Hepatic stellate cell (primary cell): ENCODE results near the gene CARNS1.
"Not testable (repeated sequence)": the region's sequence is repeated elsewhere in the genome, so short reads cannot be mapped to it uniquely, and the experiment has no call there.

ENCODE experiments used
- DNase-seq: peaks from one replicate; pipeline ENCODE4 v3.0.0; 2011; ENCODE audit warnings: low spot score

CARNS1 gene

GRCh38 chr11:67409781-67410368 lies 5.6 kb upstream of the CARNS1 start:
- no peak for DNase-seq

- DNase-seq, result no peak
Observed at GRCh38 chr11:67410369-67410831, 5.1 kb upstream of the CARNS1 start.

DNA sequence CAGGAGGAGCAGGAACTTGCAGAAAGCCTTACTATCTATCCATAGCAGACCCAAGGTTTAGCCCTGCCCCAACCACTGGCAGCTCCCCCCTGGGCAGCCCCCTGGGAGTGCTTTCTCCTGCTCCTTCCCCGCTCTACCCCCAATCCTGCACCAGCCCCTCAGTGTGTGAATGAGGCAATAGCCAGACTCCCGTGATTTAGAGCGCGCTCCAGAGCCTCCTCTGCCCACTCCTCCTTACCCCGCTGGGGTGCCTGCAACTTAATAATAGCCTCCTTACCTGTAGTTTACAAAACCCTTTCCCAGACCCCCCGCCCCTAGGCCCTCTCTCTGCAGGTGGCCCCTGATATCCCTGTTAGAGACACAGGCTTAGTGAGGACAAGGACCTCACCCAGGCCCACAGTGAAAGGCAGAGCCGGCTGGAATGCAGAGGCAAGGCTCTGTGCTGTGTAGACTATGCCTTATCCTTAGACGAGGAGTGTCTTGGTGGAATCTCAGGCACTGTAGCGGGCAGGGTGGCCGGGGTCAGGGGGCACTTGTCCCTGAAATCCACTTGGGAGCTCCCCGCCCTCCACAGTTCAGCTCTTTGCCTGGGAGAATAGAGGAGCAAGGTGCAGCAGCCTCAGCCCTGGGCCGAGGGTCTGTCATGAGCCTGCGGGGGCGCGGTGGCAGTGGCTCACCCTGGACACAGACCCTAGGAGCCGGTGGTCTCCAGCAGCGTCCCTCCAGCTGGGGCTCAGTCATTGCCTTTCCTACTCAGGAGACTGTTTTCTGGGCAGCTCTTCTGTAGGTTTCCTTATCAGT lies 4.3 kb upstream of the CARNS1 start:
- DNase-seq, result no peak

- no peak for DNase-seq
Observed at GRCh38 chr11:67411785-67412152, 3.7 kb upstream of the CARNS1 start.

DNA sequence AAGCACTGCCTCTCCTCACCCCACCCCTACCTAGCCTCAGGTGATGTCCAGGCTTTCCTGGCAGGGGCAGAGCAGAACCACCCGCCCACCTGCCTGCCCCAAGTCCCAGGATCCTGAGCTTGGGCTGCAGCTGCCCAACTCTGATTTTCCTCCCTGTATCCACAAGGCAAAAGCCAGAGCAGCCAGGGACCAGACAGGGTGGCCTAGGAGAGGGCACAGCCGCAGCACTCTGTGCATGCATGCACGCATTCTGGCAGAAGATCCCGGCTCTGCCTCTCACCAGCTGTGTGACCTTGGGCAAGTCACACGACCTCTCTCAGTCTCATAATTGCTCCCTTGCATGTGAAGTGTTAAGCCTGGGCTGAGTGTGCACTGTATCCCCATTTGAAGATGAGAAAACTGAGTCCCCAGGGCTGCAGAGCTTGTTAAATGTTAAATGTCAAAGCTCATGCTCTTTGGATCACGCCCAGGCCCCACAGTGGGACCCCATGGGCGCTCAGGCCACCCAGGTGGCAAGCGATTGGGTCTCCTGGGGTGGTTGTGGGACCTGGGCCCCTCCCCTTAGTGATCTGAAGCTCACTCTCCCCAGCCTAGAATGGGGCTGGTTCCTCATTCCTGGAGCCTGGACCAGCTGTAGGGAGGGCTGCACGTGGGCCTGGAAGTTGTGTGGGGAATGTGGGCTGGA lies 2.8 kb upstream of the CARNS1 start:
- DNase-seq, result no peak

- DNase-seq, result no peak
Observed at GRCh38 chr11:67413266-67413849, 2.1 kb upstream of the CARNS1 start.

DNA sequence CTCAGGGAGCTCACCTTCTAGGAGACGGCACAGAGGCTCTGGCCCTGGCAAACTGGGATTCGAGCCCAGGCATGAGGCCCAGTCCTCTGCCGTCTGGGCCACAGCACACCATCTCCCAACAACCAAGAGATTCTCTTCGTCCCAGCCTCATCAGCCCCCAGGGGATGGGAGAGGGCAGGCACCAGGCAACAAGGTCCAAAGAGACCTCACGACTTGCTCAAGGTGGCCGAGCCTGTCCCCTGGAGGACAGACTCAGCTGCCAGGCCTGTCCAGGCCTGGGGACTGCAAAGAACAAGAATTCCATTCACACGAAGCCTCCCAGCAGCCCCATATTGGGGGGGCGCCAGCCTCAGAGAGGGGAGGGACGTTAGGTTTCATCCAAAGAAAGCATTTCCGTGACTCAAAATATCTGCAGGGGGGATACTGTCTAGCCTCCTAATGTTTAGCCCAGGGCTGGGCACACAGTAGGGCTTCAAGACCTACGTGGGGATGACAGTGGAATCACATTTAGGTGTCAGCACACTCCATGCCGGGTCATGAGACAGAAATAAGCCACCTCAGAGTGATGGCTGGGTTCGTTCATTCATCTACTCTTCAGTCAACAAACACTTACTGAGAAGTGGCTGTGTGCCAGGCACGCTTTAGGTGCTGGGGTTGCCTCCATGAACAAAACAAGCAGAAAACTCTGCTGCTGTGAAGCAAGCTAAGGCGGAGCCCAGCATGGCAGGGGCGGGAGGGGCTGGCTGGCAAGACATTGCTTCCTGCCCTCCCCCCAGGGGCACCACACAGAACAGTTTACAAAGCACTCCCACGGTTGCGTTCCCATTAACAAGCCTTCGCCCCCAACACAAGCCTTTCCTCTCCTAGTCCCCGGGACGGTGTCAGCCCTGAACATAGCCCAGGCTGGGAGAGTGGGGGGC lies 1.2 kb downstream of the CARNS1 start:
- no peak for DNase-seq

DNA sequence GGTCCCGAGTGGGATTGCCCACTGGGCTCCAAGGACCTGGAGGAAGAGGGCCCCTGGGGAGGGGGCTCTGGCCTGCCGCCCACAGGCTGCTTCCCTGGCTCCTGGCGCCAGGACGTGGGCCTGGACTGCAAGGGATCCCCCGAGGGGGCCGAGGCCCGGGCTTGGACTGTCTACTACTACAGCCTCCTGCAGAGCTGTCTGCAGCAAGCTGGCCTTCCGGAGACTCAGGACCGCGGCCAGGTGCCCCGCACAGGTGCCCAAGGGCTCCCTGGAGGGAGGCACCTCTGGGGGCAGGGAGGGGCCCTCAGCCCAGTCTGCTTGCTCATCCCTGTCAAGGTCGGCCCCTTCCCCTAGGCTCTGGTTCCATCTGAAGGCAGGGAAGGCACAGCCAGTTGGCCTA lies 1.9 kb downstream of the CARNS1 start:
- DNase-seq, result no peak

GRCh38 chr11:67418476-67419281 lies 3.2 kb downstream of the CARNS1 start:
- no peak for DNase-seq

DNA sequence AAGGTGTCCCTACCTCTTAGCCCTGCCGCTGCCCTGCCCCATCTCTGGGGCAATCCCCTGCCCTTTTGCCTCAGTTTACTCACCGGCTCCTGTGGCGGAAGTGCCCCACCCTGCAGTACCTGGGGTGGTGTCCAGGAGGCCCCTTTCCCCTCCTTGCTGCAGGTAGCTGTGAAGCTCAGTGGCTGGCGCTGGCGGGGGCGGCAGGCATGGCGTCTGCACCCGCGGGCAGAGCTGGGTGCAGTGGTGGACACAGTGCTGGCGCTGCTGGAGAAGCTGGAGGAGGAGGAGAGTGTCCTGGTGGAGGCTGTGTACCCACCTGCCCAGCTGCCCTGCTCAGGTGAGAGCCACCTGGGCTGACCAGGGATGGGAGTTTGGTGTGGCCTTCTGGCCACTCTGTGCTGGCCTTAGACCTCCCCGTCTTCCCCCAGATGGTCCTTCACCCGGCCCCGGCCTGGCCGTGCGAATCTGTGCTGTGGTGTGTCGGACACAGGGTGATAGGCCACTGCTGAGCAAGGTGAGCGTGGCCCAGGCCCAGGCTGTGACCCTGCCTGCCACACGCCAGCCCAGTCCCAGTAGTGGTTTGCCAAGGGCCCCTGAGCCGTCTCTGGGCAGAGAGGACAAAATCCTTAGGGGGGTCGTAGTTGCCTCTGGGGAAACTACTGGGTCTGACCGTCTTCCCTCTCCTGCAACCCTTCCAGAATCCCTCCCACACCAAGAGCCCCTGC lies 4.0 kb downstream of the CARNS1 start:
- no peak for DNase-seq

DNA sequence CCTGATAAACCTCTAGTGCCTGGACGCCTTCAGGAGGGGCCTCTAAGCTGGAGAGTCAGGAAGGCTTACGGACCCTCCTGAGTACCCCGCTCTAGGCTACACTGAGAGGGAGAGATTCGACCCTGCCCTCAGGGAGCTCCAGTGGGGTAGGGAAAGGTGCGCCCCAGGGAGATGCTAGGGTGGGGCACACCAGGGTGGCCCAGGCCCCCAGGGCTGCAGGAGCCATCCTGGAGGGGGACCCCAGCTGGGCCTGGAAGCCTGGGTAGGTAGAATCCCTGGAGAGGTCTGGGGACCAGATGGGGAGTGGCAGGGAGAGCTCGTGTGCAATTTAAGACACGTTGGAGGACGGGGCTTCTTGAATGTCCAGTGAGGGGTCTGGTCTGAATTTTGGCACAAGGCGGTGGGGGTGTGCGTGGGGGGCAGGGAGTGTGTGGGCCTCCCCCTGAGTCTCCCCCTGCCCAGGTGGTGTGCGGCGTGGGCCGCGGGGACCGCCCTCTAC lies 4.7 kb downstream of the CARNS1 start:
- no peak for DNase-seq

- peak; percentile 99 for DNase-seq
Observed at GRCh38 chr11:67420646-67421429, 5.4 kb downstream of the CARNS1 start.

DNA sequence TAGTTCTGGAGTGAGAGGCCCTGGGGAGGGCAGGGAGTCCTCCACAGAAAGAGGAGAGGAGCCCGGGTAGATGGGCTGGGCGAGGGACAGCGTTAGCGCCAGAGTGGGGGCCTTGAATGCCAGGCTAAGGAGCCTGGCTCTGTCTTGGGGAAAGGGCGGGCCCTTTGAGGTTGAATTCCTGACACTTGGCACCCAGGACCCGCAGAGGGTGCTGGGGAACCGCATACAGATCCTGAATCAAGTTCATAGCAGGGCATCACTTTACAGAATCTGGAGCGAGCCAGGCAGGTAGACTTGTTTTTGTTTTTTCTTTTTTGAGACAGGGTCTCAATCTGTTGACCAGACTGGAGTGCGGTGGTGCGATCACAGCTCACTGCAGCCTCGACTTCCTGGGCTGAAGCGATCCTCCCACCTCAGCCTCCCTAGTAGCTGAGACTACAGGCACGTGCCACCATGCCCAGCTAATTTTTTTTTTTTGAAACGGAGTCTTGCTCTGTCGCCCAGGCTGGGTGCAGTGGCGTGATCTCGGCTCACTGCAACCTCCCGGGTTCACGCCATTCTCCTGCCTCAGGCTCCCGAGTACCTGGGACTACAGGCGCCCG lies 6.1 kb downstream of the CARNS1 start:
- no peak for DNase-seq

DNA sequence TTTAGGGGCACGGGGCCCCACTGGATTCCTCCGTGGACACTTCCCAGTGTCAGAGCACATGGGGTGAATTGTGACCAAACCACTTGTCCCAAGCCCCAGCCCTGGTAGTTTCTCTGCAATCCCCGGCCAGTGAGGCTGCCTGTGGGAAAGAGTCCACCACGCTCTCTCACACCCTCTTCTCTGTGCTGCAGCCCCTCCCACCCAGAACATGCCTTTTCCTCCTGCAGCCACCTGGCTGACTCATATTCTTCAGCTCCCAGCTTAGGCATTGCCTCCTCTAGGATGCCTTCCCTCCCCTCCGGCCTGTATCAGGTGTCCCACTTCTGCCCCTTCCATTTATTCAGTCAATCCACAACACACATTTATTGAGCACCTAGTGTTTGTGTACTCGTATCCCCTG lies 7.4 kb downstream of the CARNS1 start:
- DNase-seq, result no peak

- DNase-seq, result no peak
Observed at GRCh38 chr11:67423466-67423865, 8.0 kb downstream of the CARNS1 start.

- DNase-seq, result no peak
Observed at GRCh38 chr11:67423891-67424613, 8.6 kb downstream of the CARNS1 start.

- not testable (repeated sequence) for DNase-seq
Observed at GRCh38 chr11:67427364-67427859, 11.9 kb downstream of the CARNS1 start.
